ENCODE measurements around the gene CNTNAP2. TPM values are rescaled to one million over a fixed set of nuclear protein-coding genes. Genes with fewer than 3 reads are reported as not detected.
"Not testable (repeated sequence)": the region's sequence is repeated elsewhere in the genome, so short reads cannot be mapped to it uniquely, and the experiment has no call there.

The CNTNAP2 gene
- total and polyA plus RNA-seq, 2 experiments from 2014 or later: not detected

DNA sequence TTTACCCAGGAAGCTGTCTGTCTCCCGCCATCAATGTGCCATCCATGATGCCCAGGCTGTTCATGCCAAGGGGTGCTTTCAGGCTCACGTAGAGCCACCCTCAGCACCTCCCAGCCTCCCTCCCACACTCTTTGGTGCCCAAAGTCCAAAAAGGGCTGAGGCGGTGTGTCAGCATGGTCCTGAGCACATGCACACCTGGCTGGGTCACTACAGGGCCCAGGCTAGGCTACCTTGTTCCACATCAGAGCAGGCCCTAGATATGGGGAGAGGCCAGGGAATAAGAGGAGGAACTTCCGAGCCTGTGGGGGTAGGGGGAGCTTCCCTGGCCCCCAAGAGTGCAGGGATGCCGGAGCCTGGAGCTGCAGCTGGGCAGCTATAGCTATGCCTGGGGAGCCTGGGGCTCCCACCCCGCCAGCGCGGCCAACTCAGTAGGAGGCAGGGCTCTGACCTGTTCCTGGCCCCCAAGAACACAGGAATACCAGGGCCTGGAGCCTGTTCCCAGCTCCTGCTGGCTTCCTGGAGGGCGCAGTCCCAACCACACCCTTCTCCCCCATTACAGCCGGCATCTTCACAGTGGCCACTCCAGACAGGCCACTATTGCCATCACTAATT lies 2340.8 kb downstream of the CNTNAP2 start:
- H4K20me1 ChIP-seq (ENCODE audit: insufficient read depth): no peaks in the 10 kb centered on the region
- H3K79me2 ChIP-seq (ENCODE audit: insufficient read depth): no peaks in the 10 kb centered on the region
- in situ Hi-C loops (cut with MboI): no loop called here
- TF ChIP-seq EZH2phosphoT487 (IDR thresholded peaks at IDR 0.05; ENCODE audit: insufficient read depth, low read depth) (no peak), EZH2 (IDR thresholded peaks at IDR 0.05; ENCODE audit: insufficient read depth, poor library complexity, severe bottlenecking) (no peak)
- no peaks in the 10 kb centered on the region for H3K4me1 ChIP-seq (ENCODE audit: insufficient read depth)
- H3K9me3 ChIP-seq (ENCODE audit: low read depth): no peaks in the 10 kb centered on the region
- no peak overlapping the region for H2AFZ ChIP-seq
- no peak overlapping the region for H3K4me2 ChIP-seq (ENCODE audit: unreplicated experiment)
- no peak overlapping the region for H3K9ac ChIP-seq
- no peaks in the 10 kb centered on the region for H3K9me2 ChIP-seq (ENCODE audit: insufficient read depth)
- no peak overlapping the region for H3K4me3 ChIP-seq
- no peak overlapping the region for H3K27ac ChIP-seq
- no peaks in the 10 kb centered on the region for H3F3A ChIP-seq (ENCODE audit: insufficient read depth)
- WGBS, 2 experiments (ENCODE audit: low coverage in 1 of 2, low lambda C conversion rate in 2 of 2, missing lambda C conversion rate in 2 of 2): 34 to 43% methylated on average over 9 to 10 of the region's 10 CpGs
- no peak for DNase-seq
- no peaks in the 10 kb centered on the region for H3K36me3 ChIP-seq (ENCODE audit: low read depth)
- H3K27me3 ChIP-seq (replicated peaks; ENCODE audit: insufficient read depth): no peaks in the 10 kb centered on the region

DNA sequence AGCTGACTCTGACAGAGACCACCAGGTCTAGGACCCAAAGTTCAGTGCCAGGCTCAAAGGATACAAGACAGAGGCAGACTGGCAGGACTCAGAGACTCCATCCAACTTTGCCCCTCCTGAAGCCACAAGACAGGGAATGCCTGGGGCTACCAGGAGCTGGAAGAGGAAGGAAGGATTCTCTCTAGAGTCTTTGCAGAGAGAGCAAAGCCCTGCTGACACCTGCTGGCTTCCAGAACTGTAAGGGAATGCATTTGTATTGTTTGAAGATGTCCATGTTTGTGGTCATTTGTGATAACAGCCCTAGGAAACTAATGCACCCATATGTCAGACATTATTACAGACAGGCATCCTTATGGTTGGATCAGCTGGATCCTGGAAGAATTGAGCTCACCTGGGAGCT lies 2341.7 kb downstream of the CNTNAP2 start:
- Histone ChIP-seq H3K79me2 (ENCODE audit: insufficient read depth) (no peaks in the 10 kb centered on the region), H3K9ac (no peak overlapping the region), H4K20me1 (ENCODE audit: insufficient read depth) (no peaks in the 10 kb centered on the region), H3K9me3 (ENCODE audit: low read depth) (no peaks in the 10 kb centered on the region), H2AFZ (no peak overlapping the region), H3K36me3 (ENCODE audit: low read depth) (no peaks in the 10 kb centered on the region), H3F3A (ENCODE audit: insufficient read depth) (no peaks in the 10 kb centered on the region), H3K27ac (no peak overlapping the region), H3K27me3 (replicated peaks; ENCODE audit: insufficient read depth) (no peaks in the 10 kb centered on the region), H3K4me2 (ENCODE audit: unreplicated experiment) (no peak overlapping the region), H3K4me3 (no peak overlapping the region), H3K4me1 (ENCODE audit: insufficient read depth) (no peaks in the 10 kb centered on the region), H3K9me2 (ENCODE audit: insufficient read depth) (no peaks in the 10 kb centered on the region)
- TF ChIP-seq EZH2phosphoT487 (IDR thresholded peaks at IDR 0.05; ENCODE audit: insufficient read depth, low read depth): no peak
- no peak for TF ChIP-seq EZH2 (IDR thresholded peaks at IDR 0.05; ENCODE audit: insufficient read depth, poor library complexity, severe bottlenecking)
- no peak for DNase-seq
- in situ Hi-C loops (cut with MboI): no loop called here

DNA sequence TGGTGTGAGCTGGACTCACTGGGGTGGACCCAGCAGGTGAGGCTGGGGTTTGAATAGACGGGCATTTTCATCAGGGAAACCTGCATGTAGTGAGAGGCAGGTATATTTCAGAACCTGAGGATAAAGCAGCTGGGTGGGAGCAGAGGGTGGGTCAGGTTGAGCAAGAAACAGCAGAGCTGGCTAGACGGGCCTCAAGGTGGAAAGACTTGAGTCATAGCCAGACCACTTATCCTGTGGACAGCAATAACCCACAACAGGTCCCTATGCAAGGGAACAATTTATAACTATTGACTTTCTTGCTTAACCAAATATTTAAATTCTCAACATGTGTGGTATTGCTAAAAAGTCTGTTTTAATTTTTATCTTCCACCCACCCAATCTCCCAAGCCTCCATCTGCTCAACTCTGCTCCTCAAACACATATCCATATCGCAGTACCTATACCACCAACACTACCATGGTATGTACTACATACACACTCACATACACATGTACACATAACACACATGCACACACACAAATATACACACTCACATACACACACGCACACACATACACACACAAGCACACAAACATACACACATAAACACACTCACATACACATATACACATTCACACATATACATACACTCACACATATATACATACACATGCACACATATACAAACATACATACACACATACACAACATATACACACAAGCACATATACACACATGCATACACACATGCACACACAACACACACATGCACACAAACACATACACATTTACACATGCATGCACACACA lies 2345.0 kb downstream of the CNTNAP2 start:
- no peak overlapping the region for H3K9ac ChIP-seq
- no peaks in the 10 kb centered on the region for H3K4me1 ChIP-seq (ENCODE audit: insufficient read depth)
- H3K27me3 ChIP-seq (replicated peaks; ENCODE audit: insufficient read depth): no peaks in the 10 kb centered on the region
- in situ Hi-C loops (cut with MboI): no loop called here
- no peak overlapping the region for H2AFZ ChIP-seq
- DNase-seq: no peak
- TF ChIP-seq EZH2phosphoT487 (IDR thresholded peaks at IDR 0.05; ENCODE audit: insufficient read depth, low read depth) (no peak), EZH2 (IDR thresholded peaks at IDR 0.05; ENCODE audit: insufficient read depth, poor library complexity, severe bottlenecking) (no peak)
- no peak overlapping the region for H3K4me2 ChIP-seq (ENCODE audit: unreplicated experiment)
- H3K36me3 ChIP-seq (ENCODE audit: low read depth): no peaks in the 10 kb centered on the region
- H4K20me1 ChIP-seq (ENCODE audit: insufficient read depth): no peaks in the 10 kb centered on the region
- H3F3A ChIP-seq (ENCODE audit: insufficient read depth): no peaks in the 10 kb centered on the region
- no peaks in the 10 kb centered on the region for H3K9me2 ChIP-seq (ENCODE audit: insufficient read depth)
- no peaks in the 10 kb centered on the region for H3K9me3 ChIP-seq (ENCODE audit: low read depth)
- H3K27ac ChIP-seq: no peak overlapping the region
- no peaks in the 10 kb centered on the region for H3K79me2 ChIP-seq (ENCODE audit: insufficient read depth)
- H3K4me3 ChIP-seq: no peak overlapping the region
- 34 to 40% methylated on average over 4 of the region's 4 CpGs for WGBS, 2 experiments (ENCODE audit: low coverage in 1 of 2, low lambda C conversion rate in 2 of 2, missing lambda C conversion rate in 2 of 2)

DNA sequence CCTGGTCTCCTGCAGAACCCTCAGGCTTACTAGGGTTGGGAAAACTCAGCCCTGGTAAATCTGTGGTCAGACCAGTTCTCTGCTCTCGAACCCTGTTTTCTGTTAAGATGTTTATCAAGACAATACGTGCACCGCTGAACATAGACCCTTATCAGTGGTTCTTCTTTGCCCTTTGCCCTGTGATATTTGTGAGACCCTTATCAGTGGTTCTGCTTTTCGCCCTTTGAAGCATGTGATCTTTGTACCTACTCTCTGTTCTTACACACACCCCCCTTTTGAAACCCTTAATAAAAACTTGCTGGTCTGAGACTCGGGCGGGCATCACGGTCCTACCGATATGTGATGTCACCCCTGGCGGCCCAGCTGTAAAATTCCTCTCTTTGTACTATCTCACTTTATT lies 2346.2 kb downstream of the CNTNAP2 start:
- H3K9ac ChIP-seq; H4K20me1 ChIP-seq (ENCODE audit: insufficient read depth); H3K4me3 ChIP-seq; H3K36me3 ChIP-seq (ENCODE audit: low read depth); H3K4me2 ChIP-seq (ENCODE audit: unreplicated experiment); in situ Hi-C loops (cut with MboI); H3K27ac ChIP-seq; H3K9me3 ChIP-seq (ENCODE audit: low read depth); H3K4me1 ChIP-seq (ENCODE audit: insufficient read depth); H3K27me3 ChIP-seq (replicated peaks; ENCODE audit: insufficient read depth); H3K79me2 ChIP-seq (ENCODE audit: insufficient read depth); DNase-seq; H3F3A ChIP-seq (ENCODE audit: insufficient read depth); H2AFZ ChIP-seq; H3K9me2 ChIP-seq (ENCODE audit: insufficient read depth): not testable (repeated sequence)
- WGBS, 2 experiments (ENCODE audit: low coverage in 1 of 2, low lambda C conversion rate in 2 of 2, missing lambda C conversion rate in 2 of 2): 69 to 70% methylated on average over 8 to 9 of the region's 9 CpGs

All from GM23248 (cell line).